Endothelial cell of umbilical vein (primary cell): ENCODE results near the gene DPH6.

ENCODE experiments used
- EZH2 ChIP-seq: IDR thresholded peaks from 2 replicates; pipeline ENCODE4 v1.6.1; 2012; ENCODE audit warnings: borderline replicate concordance, low read depth, mild to moderate bottlenecking, moderate library complexity, low read length, inconsistent platforms; ENCODE audit not compliant: severe bottlenecking
- FOS ChIP-seq: IDR thresholded peaks from 2 replicates; pipeline ENCODE4 v1.6.1; 2011; ENCODE audit warnings: mild to moderate bottlenecking, low read length, moderate library complexity, borderline replicate concordance; ENCODE audit not compliant: insufficient read depth
- GATA2 ChIP-seq: IDR thresholded peaks from 2 replicates; pipeline ENCODE4 v1.7.0; 2011; ENCODE audit warnings: low read depth, mild to moderate bottlenecking, moderate library complexity, mixed read lengths, low read length; ENCODE audit not compliant: insufficient read length, insufficient read depth
- JUN ChIP-seq: IDR thresholded peaks from 2 replicates; pipeline ENCODE4 v1.6.1; 2011; ENCODE audit warnings: borderline replicate concordance, low read depth; ENCODE audit not compliant: insufficient read length, insufficient read depth
- MYC ChIP-seq: IDR thresholded peaks from one replicate; pipeline ENCODE4 v1.6.1; 2011; ENCODE audit warnings: mild to moderate bottlenecking, low read depth, low read length
- POLR2A ChIP-seq: IDR thresholded peaks from 2 replicates; pipeline ENCODE4 v1.6.1; 2012; ENCODE audit warnings: low read depth, mild to moderate bottlenecking, control low read depth, low read length
- POLR2AphosphoS5 ChIP-seq: IDR thresholded peaks from 2 replicates; pipeline ENCODE4 v1.6.1; 2012; ENCODE audit warnings: low read depth, mild to moderate bottlenecking, control low read depth, low read length, moderate library complexity; ENCODE audit not compliant: insufficient read depth
- TF ChIP-seq, protein P1 (sequence below), 2 donors: IDR thresholded peaks; 1 replicate in 1 of 2; 2 replicates in 1 of 2; pipeline ENCODE4 v1.5.1; 2011; ENCODE audit warnings: low read length in 2 of 2, mild to moderate bottlenecking in 2 of 2, moderate library complexity in 2 of 2, control low read depth in 1 of 2, inconsistent platforms in 1 of 2, low read depth in 1 of 2; ENCODE audit not compliant: insufficient read depth in 1 of 2; ENCODE audit errors: extremely low read depth in 1 of 2
- TF ChIP-seq, protein P2 (sequence below): IDR thresholded peaks from 2 replicates; pipeline ENCODE4 v1.6.1; 2011; ENCODE audit not compliant: insufficient read depth, insufficient read length

DNA sequence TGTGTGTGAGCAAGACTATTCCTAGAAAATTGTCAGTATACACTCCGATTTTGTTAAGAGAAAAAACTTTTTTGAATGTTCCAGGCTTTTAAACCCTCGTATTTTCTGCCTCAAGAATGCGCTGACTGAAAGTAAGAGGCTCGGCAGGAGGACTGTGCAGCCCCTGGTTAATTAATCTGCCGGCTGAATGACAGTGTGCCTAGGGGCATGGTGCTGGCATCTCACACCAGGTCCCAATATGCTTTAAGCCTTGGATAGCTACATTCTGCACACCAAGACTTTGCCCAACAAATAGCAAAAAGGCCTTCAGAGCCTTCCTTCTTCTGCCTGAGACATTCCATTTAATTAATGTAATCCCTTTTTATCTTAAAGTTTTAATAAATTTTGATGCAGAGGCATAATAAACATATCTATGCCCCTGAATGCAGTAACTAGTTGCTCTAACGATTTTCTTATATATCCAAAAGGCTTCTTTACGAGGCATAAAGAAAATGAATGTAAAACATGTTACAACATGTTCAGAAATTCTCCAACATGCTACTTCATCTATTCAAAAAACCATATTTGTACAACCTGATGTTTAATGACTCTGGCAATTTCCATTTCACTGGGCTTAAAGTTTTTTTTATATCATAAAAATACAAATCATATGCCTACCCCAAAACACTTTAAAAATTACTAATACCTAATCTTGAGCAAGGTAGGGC lies 37.9 kb downstream of the DPH6 start:
- TF ChIP-seq, protein P1, sequence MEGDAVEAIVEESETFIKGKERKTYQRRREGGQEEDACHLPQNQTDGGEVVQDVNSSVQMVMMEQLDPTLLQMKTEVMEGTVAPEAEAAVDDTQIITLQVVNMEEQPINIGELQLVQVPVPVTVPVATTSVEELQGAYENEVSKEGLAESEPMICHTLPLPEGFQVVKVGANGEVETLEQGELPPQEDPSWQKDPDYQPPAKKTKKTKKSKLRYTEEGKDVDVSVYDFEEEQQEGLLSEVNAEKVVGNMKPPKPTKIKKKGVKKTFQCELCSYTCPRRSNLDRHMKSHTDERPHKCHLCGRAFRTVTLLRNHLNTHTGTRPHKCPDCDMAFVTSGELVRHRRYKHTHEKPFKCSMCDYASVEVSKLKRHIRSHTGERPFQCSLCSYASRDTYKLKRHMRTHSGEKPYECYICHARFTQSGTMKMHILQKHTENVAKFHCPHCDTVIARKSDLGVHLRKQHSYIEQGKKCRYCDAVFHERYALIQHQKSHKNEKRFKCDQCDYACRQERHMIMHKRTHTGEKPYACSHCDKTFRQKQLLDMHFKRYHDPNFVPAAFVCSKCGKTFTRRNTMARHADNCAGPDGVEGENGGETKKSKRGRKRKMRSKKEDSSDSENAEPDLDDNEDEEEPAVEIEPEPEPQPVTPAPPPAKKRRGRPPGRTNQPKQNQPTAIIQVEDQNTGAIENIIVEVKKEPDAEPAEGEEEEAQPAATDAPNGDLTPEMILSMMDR (IDR thresholded peaks at IDR 0.05; ENCODE audit: extremely low read depth in 1 of 2, insufficient read depth in 1 of 2, low read depth in 1 of 2, low read length in 2 of 2) = no peak
- TF ChIP-seq POLR2AphosphoS5 = no peak
- TF ChIP-seq GATA2 = no peak
- TF ChIP-seq EZH2 = no peak
- TF ChIP-seq POLR2A = no peak
- TF ChIP-seq, protein P2, sequence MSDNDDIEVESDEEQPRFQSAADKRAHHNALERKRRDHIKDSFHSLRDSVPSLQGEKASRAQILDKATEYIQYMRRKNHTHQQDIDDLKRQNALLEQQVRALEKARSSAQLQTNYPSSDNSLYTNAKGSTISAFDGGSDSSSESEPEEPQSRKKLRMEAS = no peak
- TF ChIP-seq MYC = no peak
- no peak for TF ChIP-seq JUN
- TF ChIP-seq FOS = no peak
